Measurements from ENCODE around the gene ADTRP. TPM values are rescaled to one million over a fixed set of nuclear protein-coding genes. Genes with fewer than 3 reads are reported as not detected.

Gene ADTRP
- total RNA-seq, 2 donors from 2014 or later: 47.7 to 81.3 TPM

GRCh38 chr6:11722805-11723631 is 55.6 kb downstream of the ADTRP start:
- H3K27ac Mint-ChIP-seq: peak overlapping the region; percentile 86
- H3K9me3 Mint-ChIP-seq: no peaks in the 10 kb centered on the region
- no peaks in the 10 kb centered on the region for H3K27me3 Mint-ChIP-seq
- H3K4me1 Mint-ChIP-seq: peaks cover 35% of the 10 kb centered on the region
- H3K36me3 Mint-ChIP-seq (ENCODE audit: low read depth): peaks cover 100% of the 10 kb centered on the region
- ATAC-seq (replicated peaks): peak; percentile 56
- H3K4me3 Mint-ChIP-seq: peak overlapping the region; percentile 83

- ATAC-seq (replicated peaks): peak; percentile 47
- H3K9me3 Mint-ChIP-seq: no peaks in the 10 kb centered on the region
- H3K4me3 Mint-ChIP-seq: peak overlapping the region; percentile 83
- H3K27ac Mint-ChIP-seq: peak overlapping the region; percentile 86
- peaks cover 99% of the 10 kb centered on the region for H3K36me3 Mint-ChIP-seq (ENCODE audit: low read depth)
- no peaks in the 10 kb centered on the region for H3K27me3 Mint-ChIP-seq
- peaks cover 39% of the 10 kb centered on the region for H3K4me1 Mint-ChIP-seq
Measured at GRCh38 chr6:11722220-11722619, 56.4 kb downstream of the ADTRP start.

- H3K36me3 Mint-ChIP-seq (ENCODE audit: low read depth): peaks cover 99% of the 10 kb centered on the region
- no peak overlapping the region for H3K4me3 Mint-ChIP-seq
- H3K27ac Mint-ChIP-seq: no peak overlapping the region
- peaks cover 56% of the 10 kb centered on the region for H3K4me1 Mint-ChIP-seq
- no peak for ATAC-seq (replicated peaks)
- H3K27me3 Mint-ChIP-seq: no peaks in the 10 kb centered on the region
- no peaks in the 10 kb centered on the region for H3K9me3 Mint-ChIP-seq
Measured at GRCh38 chr6:11718463-11718862, 60.1 kb downstream of the ADTRP start.

GRCh38 chr6:11718031-11718430 is 60.6 kb downstream of the ADTRP start:
- peaks cover 56% of the 10 kb centered on the region for H3K4me1 Mint-ChIP-seq
- ATAC-seq (replicated peaks): no peak

GRCh38 chr6:11714798-11715285 is 63.8 kb downstream of the ADTRP start:
- ATAC-seq (replicated peaks): no peak
- peak overlapping the region; percentile 99 for H3K27ac Mint-ChIP-seq
- H3K4me3 Mint-ChIP-seq: peak overlapping the region; percentile 89
- peaks cover 97% of the 10 kb centered on the region for H3K36me3 Mint-ChIP-seq (ENCODE audit: low read depth)
- H3K27me3 Mint-ChIP-seq: no peaks in the 10 kb centered on the region
- H3K4me1 Mint-ChIP-seq: peaks cover 71% of the 10 kb centered on the region
- H3K9me3 Mint-ChIP-seq: no peaks in the 10 kb centered on the region

More at GRCh38 chr6:11718031-11718430, 60.6 kb downstream of the ADTRP start:
- peaks cover 99% of the 10 kb centered on the region for H3K36me3 Mint-ChIP-seq (ENCODE audit: low read depth)
- no peak overlapping the region for H3K27ac Mint-ChIP-seq
- H3K4me3 Mint-ChIP-seq: no peak overlapping the region
- H3K9me3 Mint-ChIP-seq: no peaks in the 10 kb centered on the region
- no peaks in the 10 kb centered on the region for H3K27me3 Mint-ChIP-seq

- peak; percentile 43 for ATAC-seq (replicated peaks)
- Mint-ChIP-seq H3K36me3 (ENCODE audit: low read depth) (peaks cover 92% of the 10 kb centered on the region), H3K4me1 (peaks cover 68% of the 10 kb centered on the region), H3K27me3 (no peaks in the 10 kb centered on the region), H3K27ac (peak overlapping the region; percentile 99), H3K4me3 (peak overlapping the region; percentile 89), H3K9me3 (no peaks in the 10 kb centered on the region)
Measured at GRCh38 chr6:11714116-11714797, 64.3 kb downstream of the ADTRP start.

- peak overlapping the region; percentile 89 for H3K4me3 Mint-ChIP-seq
- peaks cover 71% of the 10 kb centered on the region for H3K4me1 Mint-ChIP-seq
- peak; percentile 21 for ATAC-seq (replicated peaks)
- no peaks in the 10 kb centered on the region for H3K9me3 Mint-ChIP-seq
- peaks cover 77% of the 10 kb centered on the region for H3K36me3 Mint-ChIP-seq (ENCODE audit: low read depth)
- H3K27ac Mint-ChIP-seq: peak overlapping the region; percentile 99
- H3K27me3 Mint-ChIP-seq: no peaks in the 10 kb centered on the region
Measured at GRCh38 chr6:11712760-11713159, 65.8 kb downstream of the ADTRP start.

- Mint-ChIP-seq H3K27me3 (no peaks in the 10 kb centered on the region), H3K36me3 (ENCODE audit: low read depth) (peaks cover 71% of the 10 kb centered on the region), H3K9me3 (no peaks in the 10 kb centered on the region), H3K4me3 (peak overlapping the region; percentile 89), H3K4me1 (peaks cover 69% of the 10 kb centered on the region), H3K27ac (peak overlapping the region; percentile 99)
- peak; percentile 45 for ATAC-seq (replicated peaks)
Measured at GRCh38 chr6:11711984-11712711, 66.5 kb downstream of the ADTRP start.

GRCh38 chr6:11711003-11711983 is 67.3 kb downstream of the ADTRP start:
- H3K27me3 Mint-ChIP-seq: no peaks in the 10 kb centered on the region
- H3K36me3 Mint-ChIP-seq (ENCODE audit: low read depth): peaks cover 63% of the 10 kb centered on the region
- H3K4me3 Mint-ChIP-seq: peak overlapping the region; percentile 89
- H3K27ac Mint-ChIP-seq: peak overlapping the region; percentile 99
- peaks cover 72% of the 10 kb centered on the region for H3K4me1 Mint-ChIP-seq
- H3K9me3 Mint-ChIP-seq: no peaks in the 10 kb centered on the region
- ATAC-seq (replicated peaks): peak; percentile 59

- Mint-ChIP-seq H3K27me3 (no peaks in the 10 kb centered on the region), H3K27ac (peak overlapping the region; percentile 99), H3K4me3 (peak overlapping the region; percentile 89), H3K4me1 (peaks cover 66% of the 10 kb centered on the region), H3K36me3 (ENCODE audit: low read depth) (peaks cover 53% of the 10 kb centered on the region), H3K9me3 (no peaks in the 10 kb centered on the region)
- peak; percentile 25 for ATAC-seq (replicated peaks)
Measured at GRCh38 chr6:11710311-11710761, 68.3 kb downstream of the ADTRP start.

GRCh38 chr6:11706171-11706570 is 72.4 kb downstream of the ADTRP start:
- no peaks in the 10 kb centered on the region for H3K27me3 Mint-ChIP-seq
- peaks cover 39% of the 10 kb centered on the region for H3K4me1 Mint-ChIP-seq

GRCh38 chr6:11705483-11705882 is 73.1 kb downstream of the ADTRP start:
- Mint-ChIP-seq H3K36me3 (ENCODE audit: low read depth) (peaks cover 5% of the 10 kb centered on the region), H3K27ac (peak overlapping the region; percentile 61), H3K27me3 (no peaks in the 10 kb centered on the region), H3K4me3 (peak overlapping the region; percentile 48), H3K9me3 (no peaks in the 10 kb centered on the region), H3K4me1 (peaks cover 34% of the 10 kb centered on the region)
- ATAC-seq (replicated peaks): no peak

More at GRCh38 chr6:11706171-11706570, 72.4 kb downstream of the ADTRP start:
- no peak for ATAC-seq (replicated peaks)
- Mint-ChIP-seq H3K36me3 (ENCODE audit: low read depth) (peaks cover 12% of the 10 kb centered on the region), H3K4me3 (no peak overlapping the region), H3K9me3 (no peaks in the 10 kb centered on the region), H3K27ac (no peak overlapping the region)

- peaks cover 1% of the 10 kb centered on the region for H3K36me3 Mint-ChIP-seq (ENCODE audit: low read depth)
- H3K4me1 Mint-ChIP-seq: peaks cover 30% of the 10 kb centered on the region
- H3K27ac Mint-ChIP-seq: peak overlapping the region; percentile 61
- H3K27me3 Mint-ChIP-seq: no peaks in the 10 kb centered on the region
- H3K4me3 Mint-ChIP-seq: peak overlapping the region; percentile 48
- H3K9me3 Mint-ChIP-seq: no peaks in the 10 kb centered on the region
- peak; percentile 91 for ATAC-seq (replicated peaks)
Measured at GRCh38 chr6:11705069-11705468, 73.5 kb downstream of the ADTRP start.

Measured in activated T-helper 17 cell treated with anti-CD3 and anti-CD28 coated beads, Interleukin-2, amount 50 U/mL, for 72 hours (primary cell).